Peyer's patch (tissue), 4 donors: ENCODE results near the gene TAS2R9.

ENCODE experiments used
- POLR2A ChIP-seq, 2 donors: fragments of 450-650 bp; IDR thresholded peaks; one replicate each; pipeline ENCODE4 v1.5.1; 2017; ENCODE audit warnings: antibody characterized with exemption in 2 of 2, mild to moderate bottlenecking in 2 of 2, moderate library complexity in 2 of 2
- TF ChIP-seq, protein P1 (sequence below), 6 experiments: fragments of 450-650 bp in 4 of 6; fragments of 200-600 bp in 2 of 6; sonication (generic) in 1 of 6; IDR thresholded peaks; one replicate each; pipeline ENCODE4 v1.5.1; 2017 to 2019; ENCODE audit warnings: antibody characterized with exemption in 6 of 6, mild to moderate bottlenecking in 3 of 6, moderate library complexity in 1 of 6

DNA sequence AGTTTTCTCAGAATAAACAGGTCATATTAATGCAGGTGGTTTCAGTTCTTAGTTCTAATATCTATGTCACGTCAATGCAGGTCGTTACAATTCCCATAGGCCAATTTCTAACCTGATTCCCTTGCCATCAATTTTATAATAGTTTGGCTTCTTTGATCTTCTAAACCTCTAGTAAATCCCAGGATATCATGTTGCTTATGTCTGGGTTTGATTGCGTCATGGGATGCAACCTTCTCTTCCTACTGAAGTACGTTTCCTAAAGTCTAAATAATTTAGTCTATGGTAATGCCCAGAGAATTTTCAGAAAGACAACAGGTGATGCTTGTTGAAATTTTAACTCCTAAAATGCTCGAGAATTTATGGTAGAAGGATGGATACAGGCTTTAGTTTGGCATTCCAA is 26.7 kb downstream of the TAS2R9 start:
- TF ChIP-seq, protein P1, sequence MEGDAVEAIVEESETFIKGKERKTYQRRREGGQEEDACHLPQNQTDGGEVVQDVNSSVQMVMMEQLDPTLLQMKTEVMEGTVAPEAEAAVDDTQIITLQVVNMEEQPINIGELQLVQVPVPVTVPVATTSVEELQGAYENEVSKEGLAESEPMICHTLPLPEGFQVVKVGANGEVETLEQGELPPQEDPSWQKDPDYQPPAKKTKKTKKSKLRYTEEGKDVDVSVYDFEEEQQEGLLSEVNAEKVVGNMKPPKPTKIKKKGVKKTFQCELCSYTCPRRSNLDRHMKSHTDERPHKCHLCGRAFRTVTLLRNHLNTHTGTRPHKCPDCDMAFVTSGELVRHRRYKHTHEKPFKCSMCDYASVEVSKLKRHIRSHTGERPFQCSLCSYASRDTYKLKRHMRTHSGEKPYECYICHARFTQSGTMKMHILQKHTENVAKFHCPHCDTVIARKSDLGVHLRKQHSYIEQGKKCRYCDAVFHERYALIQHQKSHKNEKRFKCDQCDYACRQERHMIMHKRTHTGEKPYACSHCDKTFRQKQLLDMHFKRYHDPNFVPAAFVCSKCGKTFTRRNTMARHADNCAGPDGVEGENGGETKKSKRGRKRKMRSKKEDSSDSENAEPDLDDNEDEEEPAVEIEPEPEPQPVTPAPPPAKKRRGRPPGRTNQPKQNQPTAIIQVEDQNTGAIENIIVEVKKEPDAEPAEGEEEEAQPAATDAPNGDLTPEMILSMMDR (IDR thresholded peaks at IDR 0.05), result no peak
- no peak for TF ChIP-seq POLR2A (IDR thresholded peaks at IDR 0.05)
